Lung (tissue), 12 donors: ENCODE measurements around the gene TENT5C. TPM values are rescaled to one million over a fixed set of nuclear protein-coding genes. Genes with fewer than 3 reads are reported as not detected.

Experiments
- ATAC-seq: fragments of 200-7000 bp; cut with Tn5 transposase; one replicate; pipeline ENCODE4 v1.9.1; 2020; ENCODE audit warnings: moderate number of reproducible peaks; ENCODE audit not compliant: insufficient read depth, low FRiP score
- DNase-seq, 3 donors: peaks; one replicate each; pipeline ENCODE4 v3.0.0-alpha.2; 2013 to 2017
- H3K27ac ChIP-seq, 2 donors: one replicate each; pipeline ENCODE4 v1.5.1; 2013; ENCODE audit warnings: mild to moderate bottlenecking in 2 of 2, moderate library complexity in 2 of 2, control low read depth in 1 of 2, inconsistent platforms in 1 of 2, low read depth in 1 of 2, low read length in 1 of 2
- H3K27me3 ChIP-seq, 3 donors: one replicate each; pipeline ENCODE4 v1.5.1; 2013; ENCODE audit warnings: low read length in 2 of 3; ENCODE audit not compliant: control insufficient read depth in 3 of 3, insufficient read depth in 3 of 3
- H3K36me3 ChIP-seq, 4 donors: one replicate each; pipeline ENCODE4 v1.5.1; 2013; ENCODE audit warnings: low read length in 4 of 4, mild to moderate bottlenecking in 1 of 4, moderate library complexity in 1 of 4; ENCODE audit not compliant: control insufficient read depth in 4 of 4, insufficient read depth in 4 of 4
- H3K4me1 ChIP-seq, 5 donors: one replicate each; pipeline ENCODE4 v1.5.1; 2013; ENCODE audit warnings: low read length in 5 of 5, mild to moderate bottlenecking in 2 of 5, moderate library complexity in 1 of 5; ENCODE audit not compliant: control insufficient read depth in 5 of 5, insufficient read depth in 5 of 5
- H3K4me3 ChIP-seq: one replicate; pipeline ENCODE4 v1.5.1; 2013; ENCODE audit warnings: mild to moderate bottlenecking, control low read depth, moderate library complexity
- H3K9ac ChIP-seq, 2 donors: one replicate each; pipeline ENCODE4 v1.5.1; 2013; ENCODE audit warnings: low read length in 2 of 2, control low read depth in 1 of 2; ENCODE audit not compliant: insufficient read depth in 1 of 2
- H3K9me3 ChIP-seq, 4 donors: one replicate each; pipeline ENCODE4 v1.5.1; 2013; ENCODE audit warnings: low read length in 3 of 4, mild to moderate bottlenecking in 1 of 4, moderate library complexity in 1 of 4; ENCODE audit not compliant: control insufficient read depth in 4 of 4, insufficient read depth in 3 of 4
- CTCF ChIP-seq: IDR thresholded peaks from 2 replicates; pipeline ENCODE4 v1.5.1; 2012; ENCODE audit warnings: mild to moderate bottlenecking; ENCODE audit errors: control extremely low read depth, extremely low read depth
- WGBS, 2 donors: extraction: QIAGEN DNeasy Blood & Tissue Kit; methylation state at CpG; one replicate each; pipeline ENCODE4 v1.1.7; 2013; 5-methylcytosine and 5-hydroxymethylcytosine counted together
- polyA plus RNA-seq, 2 donors: library from polyadenylated mRNA; stranded (reverse); fragments of 200-250 nt; gene quantifications; one replicate each; pipeline ENCODE4 v1.2.1, GENCODE V29; 2013
- total RNA-seq, 2 donors: library from RNA; depleted of rRNA in 1 of 2; stranded (reverse); fragments of >200 nt in 1 of 2; gene quantifications; one replicate each; pipeline ENCODE4 v1.2.1, GENCODE V29; 2014 to 2021
- donor health status: control.
- donor health status: control.
- donor health status: Bipolar disorder and iron deficiency.
- donor health status: healthy.
- donor health status: DM: yes; HTN: yes; CAD: no.

Gene TENT5C
- total and polyA plus RNA-seq, 4 donors = 2.7 to 39.0 (median 17.5) TPM

GRCh38 chr1:117611121-117611601 is 5.3 kb downstream of the TENT5C start:
- H3K36me3 ChIP-seq = no peaks in the 10 kb centered on the region
- H3K9ac ChIP-seq = no peak overlapping the region
- H3K4me3 ChIP-seq = no peak overlapping the region
- WGBS, 2 donors = 81 to 89% methylated on average over 5 of the region's 5 CpGs
- H3K27me3 ChIP-seq = peaks cover 0 to 3% (median 0%) of the 10 kb centered on the region in 3 donors
- H3K9me3 ChIP-seq = no peaks in the 10 kb centered on the region
- ATAC-seq (no peak), DNase-seq (no peak)
- no peak for TF ChIP-seq CTCF
- H3K27ac ChIP-seq = peak overlapping the region in 1 of 2 donors; percentile 13
- peaks cover 0 to 13% (median 8%) of the 10 kb centered on the region in 5 donors for H3K4me1 ChIP-seq

- WGBS, 2 donors = 55 to 62% methylated on average over 3 of the region's 3 CpGs
- TF ChIP-seq CTCF = no peak
- H3K9ac ChIP-seq = no peak overlapping the region
- H3K36me3 ChIP-seq = no peaks in the 10 kb centered on the region
- no peak overlapping the region for H3K27ac ChIP-seq
- no peaks in the 10 kb centered on the region for H3K9me3 ChIP-seq
- ATAC-seq (no peak), DNase-seq (no peak)
- H3K4me1 ChIP-seq = peaks cover 0 to 13% (median 4%) of the 10 kb centered on the region in 5 donors
- no peak overlapping the region for H3K4me3 ChIP-seq
- H3K27me3 ChIP-seq = peaks cover 0 to 3% (median 0%) of the 10 kb centered on the region in 3 donors
These were observed 6.1 kb downstream of the TENT5C start for GRCh38 chr1:117611894-117612483.

- Histone ChIP-seq H3K27me3 (peaks cover 0 to 3% (median 0%) of the 10 kb centered on the region in 3 donors), H3K4me1 (peaks cover 0 to 13% (median 0%) of the 10 kb centered on the region in 5 donors), H3K36me3 (no peaks in the 10 kb centered on the region), H3K9me3 (no peaks in the 10 kb centered on the region), H3K4me3 (no peak overlapping the region), H3K27ac (peak overlapping the region; percentile 28 to 37), H3K9ac (no peak overlapping the region)
- DNase-seq (no peak), ATAC-seq (no peak)
- TF ChIP-seq CTCF = no peak
- 20 to 51% methylated on average over 7 of the region's 7 CpGs for WGBS, 2 donors
These were observed 6.8 kb downstream of the TENT5C start for GRCh38 chr1:117612517-117613248.
